Adipocyte (in vitro differentiated cells): Measurements from ENCODE around the gene MAGEL2.
"Not testable (repeated sequence)": the region's sequence is repeated elsewhere in the genome, so short reads cannot be mapped to it uniquely, and the experiment has no call there.

Source experiments
- DNase-seq: peaks from one replicate; pipeline ENCODE4 v3.0.0-alpha.2; 2015; ENCODE audit warnings: low read depth
- H3K27me3 ChIP-seq: replicated peaks from 2 replicates; pipeline ENCODE4 v1.7.0; 2013; ENCODE audit warnings: mild to moderate bottlenecking, low read length, moderate library complexity; ENCODE audit not compliant: control insufficient read depth, insufficient read depth
- H3K36me3 ChIP-seq: 2 replicates; pipeline ENCODE4 v1.7.0; 2013; ENCODE audit warnings: low read length, mild to moderate bottlenecking, moderate library complexity; ENCODE audit not compliant: control insufficient read depth, insufficient read depth, severe bottlenecking
- H3K4me1 ChIP-seq: 2 replicates; pipeline ENCODE4 v1.7.0; 2013; ENCODE audit warnings: mild to moderate bottlenecking, low read length, moderate library complexity; ENCODE audit not compliant: control insufficient read depth, insufficient read depth
- H3K4me3 ChIP-seq: 2 replicates; pipeline ENCODE4 v1.7.0; 2013; ENCODE audit warnings: mild to moderate bottlenecking, low read length, moderate library complexity
- H3K9ac ChIP-seq: 2 replicates; pipeline ENCODE4 v1.7.0; 2013; ENCODE audit warnings: mild to moderate bottlenecking, low read length, moderate library complexity
- H3K9me3 ChIP-seq: 2 replicates; pipeline ENCODE4 v1.7.0; 2013; ENCODE audit warnings: mild to moderate bottlenecking, low read length, moderate library complexity; ENCODE audit not compliant: control insufficient read depth

The MAGEL2 gene

DNA sequence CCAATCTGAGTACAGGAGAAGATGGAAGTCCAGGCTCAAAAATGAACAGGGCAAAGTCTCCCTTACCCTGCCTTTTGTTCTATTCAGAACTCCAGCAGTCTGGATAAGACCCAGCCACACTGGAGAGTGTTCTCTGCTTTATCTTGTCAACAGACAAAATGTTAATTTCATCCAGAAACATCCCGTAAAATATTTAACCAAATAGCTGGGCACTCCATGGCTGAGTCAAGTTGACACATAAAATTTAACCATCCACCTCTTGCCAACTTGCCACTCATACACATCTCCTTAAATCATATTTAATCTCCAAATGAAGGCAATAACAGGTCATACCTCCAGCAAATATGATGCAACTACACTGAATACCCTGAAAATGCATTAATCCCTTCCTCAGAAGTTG, 48.6 kb downstream of the MAGEL2 start:
- H3K27me3 ChIP-seq, result peaks cover 2% of the 10 kb centered on the region
- DNase-seq, result no peak
- H3K4me1 ChIP-seq, result no peaks in the 10 kb centered on the region
- H3K36me3 ChIP-seq, result no peaks in the 10 kb centered on the region
- no peak overlapping the region for H3K9ac ChIP-seq
- H3K9me3 ChIP-seq, result no peaks in the 10 kb centered on the region
- no peak overlapping the region for H3K4me3 ChIP-seq

GRCh38 chr15:23597278-23597677, 50.4 kb downstream of the MAGEL2 start:
- not testable (repeated sequence) for DNase-seq, H3K9me3 ChIP-seq, H3K9ac ChIP-seq, H3K27me3 ChIP-seq, H3K4me1 ChIP-seq, H3K4me3 ChIP-seq, H3K36me3 ChIP-seq

DNA sequence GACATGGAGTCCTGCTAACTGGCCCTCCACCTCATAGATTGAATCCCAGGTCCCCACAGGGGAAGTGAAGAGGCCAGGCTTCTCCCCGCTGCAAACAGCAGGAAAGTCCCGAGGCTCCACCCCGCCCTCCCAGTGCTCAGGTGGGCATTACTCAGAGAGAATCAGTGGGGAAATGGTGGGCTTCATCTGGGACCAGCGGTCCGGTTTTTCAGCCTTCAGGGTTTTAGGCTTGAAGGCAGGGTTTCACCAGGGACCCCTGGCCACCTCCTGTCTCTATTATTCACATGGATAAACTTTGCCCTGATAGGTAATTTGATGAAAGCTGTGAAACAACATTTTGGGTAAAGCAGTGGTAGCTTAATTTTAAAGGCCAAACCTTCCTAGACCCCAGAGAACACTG, 50.9 kb downstream of the MAGEL2 start:
- DNase-seq, result no peak
- no peaks in the 10 kb centered on the region for H3K9me3 ChIP-seq
- H3K4me1 ChIP-seq, result no peaks in the 10 kb centered on the region
- H3K36me3 ChIP-seq, result no peaks in the 10 kb centered on the region
- no peak overlapping the region for H3K9ac ChIP-seq
- H3K27me3 ChIP-seq, result peaks cover 2% of the 10 kb centered on the region
- H3K4me3 ChIP-seq, result no peak overlapping the region

DNA sequence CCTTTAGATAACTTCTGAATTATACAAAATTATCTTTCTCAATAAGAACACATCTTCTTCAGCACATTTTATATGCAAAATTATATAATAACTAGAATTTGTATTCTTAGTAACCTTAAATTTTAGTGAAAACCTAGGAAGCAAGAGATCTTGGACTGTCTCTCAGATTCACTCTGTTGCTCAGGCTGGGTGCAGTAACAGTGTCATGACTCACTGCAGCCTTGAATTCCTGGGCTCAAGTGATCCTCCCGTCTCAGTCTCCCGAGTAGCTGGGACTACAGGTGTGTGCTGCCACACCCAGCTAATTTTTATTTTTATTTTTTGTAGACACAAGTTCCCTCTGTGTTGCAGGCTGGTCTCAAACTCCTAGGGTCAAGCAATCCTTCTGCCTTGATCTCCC, 52.3 kb downstream of the MAGEL2 start:
- Histone ChIP-seq H3K27me3 (peaks cover 2% of the 10 kb centered on the region), H3K9me3 (no peaks in the 10 kb centered on the region), H3K36me3 (no peaks in the 10 kb centered on the region), H3K4me1 (no peaks in the 10 kb centered on the region), H3K4me3 (no peak overlapping the region), H3K9ac (no peak overlapping the region)
- no peak for DNase-seq

DNA sequence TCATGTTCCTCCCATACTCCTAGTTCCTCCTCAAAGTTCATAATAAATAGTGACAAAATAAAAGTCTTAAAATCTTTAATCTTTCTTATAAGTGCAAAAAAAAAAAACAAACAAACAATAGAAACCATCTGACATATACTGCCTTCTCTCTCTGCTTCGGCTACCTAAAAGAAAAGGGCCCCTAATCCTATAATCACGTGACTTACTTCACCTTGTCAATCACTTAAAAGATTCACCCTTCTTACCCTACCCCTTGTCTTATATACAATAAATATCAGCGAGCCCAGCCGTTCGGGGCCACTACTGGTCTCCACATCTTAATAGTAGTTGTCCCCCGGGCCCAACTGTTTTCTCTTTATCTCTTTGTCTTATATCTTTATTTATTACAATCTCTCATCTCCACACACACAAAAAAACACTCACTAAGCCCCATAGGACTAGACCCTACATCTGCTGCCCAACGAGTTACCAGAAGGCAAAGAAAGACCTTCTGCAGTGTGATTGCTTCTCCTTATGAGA, 53.4 kb downstream of the MAGEL2 start:
- peaks cover 2% of the 10 kb centered on the region for H3K27me3 ChIP-seq
- H3K4me1 ChIP-seq, result no peaks in the 10 kb centered on the region
- no peak overlapping the region for H3K9ac ChIP-seq
- H3K9me3 ChIP-seq, result no peaks in the 10 kb centered on the region
- H3K4me3 ChIP-seq, result no peak overlapping the region
- H3K36me3 ChIP-seq, result no peaks in the 10 kb centered on the region
- DNase-seq, result no peak
